Effector memory CD4-positive, alpha-beta T cell (primary cell): ENCODE results near the gene HLX.

Experiments used
- DNase-seq, 3 donors: peaks; one replicate each; pipeline ENCODE4 v3.0.0-alpha.2; 2020
- H3K27ac ChIP-seq: 2 replicates; pipeline ENCODE4 v1.7.0; 2013; ENCODE audit warnings: mild to moderate bottlenecking, low read length, moderate library complexity; ENCODE audit not compliant: insufficient read depth, poor library complexity, severe bottlenecking
- H3K27me3 ChIP-seq: replicated peaks from 2 replicates; pipeline ENCODE4 v1.7.0; 2013; ENCODE audit warnings: mild to moderate bottlenecking, low read length; ENCODE audit not compliant: insufficient read depth, control insufficient read depth, poor library complexity, severe bottlenecking
- H3K36me3 ChIP-seq: 2 replicates; pipeline ENCODE4 v1.7.0; 2013; ENCODE audit warnings: mild to moderate bottlenecking, low read length, moderate library complexity; ENCODE audit not compliant: control insufficient read depth, insufficient read depth
- H3K4me1 ChIP-seq: 2 replicates; pipeline ENCODE4 v1.7.0; 2013; ENCODE audit warnings: low read length, mild to moderate bottlenecking; ENCODE audit not compliant: control insufficient read depth, insufficient read depth, poor library complexity, severe bottlenecking
- H3K4me3 ChIP-seq: 2 replicates; pipeline ENCODE4 v1.7.0; 2013; ENCODE audit warnings: low read length, low read depth, mild to moderate bottlenecking; ENCODE audit not compliant: insufficient read depth, poor library complexity, severe bottlenecking
- H3K9me3 ChIP-seq: 2 replicates; pipeline ENCODE4 v1.7.0; 2013; ENCODE audit warnings: mild to moderate bottlenecking, low read length, moderate library complexity; ENCODE audit not compliant: control insufficient read depth

Gene HLX

DNA sequence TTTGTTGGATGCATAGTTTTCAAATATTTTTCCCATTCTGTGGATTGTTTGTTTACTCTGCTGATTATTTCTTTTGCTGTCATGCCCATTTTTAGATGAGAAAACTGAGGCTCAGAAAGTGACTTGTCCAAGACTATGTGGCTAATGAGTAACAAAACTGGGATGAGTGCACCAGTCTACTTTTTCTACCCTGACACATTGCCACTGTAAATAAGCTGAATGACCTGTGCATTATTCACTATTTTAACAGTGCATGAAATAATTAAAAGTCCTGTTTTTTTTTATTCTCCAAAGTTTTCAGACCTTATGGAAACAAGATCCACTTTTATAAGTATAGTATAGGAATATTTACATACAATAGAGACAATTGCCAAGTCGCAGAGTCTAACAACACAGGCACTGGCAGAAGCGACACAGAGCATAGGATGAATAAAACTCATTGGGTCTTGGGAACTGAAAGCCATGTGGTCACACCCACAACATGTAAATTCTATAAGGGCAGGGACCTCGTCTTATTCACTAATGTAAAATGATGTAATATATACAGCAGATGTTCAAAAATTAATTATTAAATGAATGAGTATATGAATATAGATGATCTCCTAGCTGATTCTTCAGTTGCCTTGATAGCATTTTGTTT, 45.2 kb downstream of the HLX start:
- no peak for DNase-seq
- H3K36me3 ChIP-seq: no peaks in the 10 kb centered on the region
- H3K27ac ChIP-seq: no peak overlapping the region
- H3K4me3 ChIP-seq: no peak overlapping the region
- no peaks in the 10 kb centered on the region for H3K27me3 ChIP-seq
- H3K4me1 ChIP-seq: no peaks in the 10 kb centered on the region
- H3K9me3 ChIP-seq: no peaks in the 10 kb centered on the region

DNA sequence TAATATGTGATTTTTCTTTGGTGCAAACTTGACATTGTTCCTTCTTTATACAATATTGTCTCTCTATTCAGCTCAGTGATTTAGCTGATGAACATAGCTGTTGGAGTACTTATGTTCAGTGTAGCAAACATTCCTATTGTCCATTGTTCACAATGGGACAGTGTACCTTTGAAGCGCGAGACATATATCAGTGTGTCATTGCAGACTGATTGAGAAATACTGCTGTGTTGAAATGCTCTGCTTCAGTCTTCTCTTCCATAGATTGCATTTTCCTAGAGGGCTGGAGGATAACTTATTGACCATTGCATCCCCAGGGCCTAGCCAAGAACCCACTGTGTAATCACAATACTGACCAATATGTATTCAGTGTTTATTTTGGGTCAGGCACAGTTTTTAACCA, 46.5 kb downstream of the HLX start:
- DNase-seq: no peak
- H3K4me1 ChIP-seq: no peaks in the 10 kb centered on the region
- no peak overlapping the region for H3K27ac ChIP-seq
- no peaks in the 10 kb centered on the region for H3K27me3 ChIP-seq
- no peaks in the 10 kb centered on the region for H3K9me3 ChIP-seq
- H3K4me3 ChIP-seq: no peak overlapping the region
- no peaks in the 10 kb centered on the region for H3K36me3 ChIP-seq

DNA sequence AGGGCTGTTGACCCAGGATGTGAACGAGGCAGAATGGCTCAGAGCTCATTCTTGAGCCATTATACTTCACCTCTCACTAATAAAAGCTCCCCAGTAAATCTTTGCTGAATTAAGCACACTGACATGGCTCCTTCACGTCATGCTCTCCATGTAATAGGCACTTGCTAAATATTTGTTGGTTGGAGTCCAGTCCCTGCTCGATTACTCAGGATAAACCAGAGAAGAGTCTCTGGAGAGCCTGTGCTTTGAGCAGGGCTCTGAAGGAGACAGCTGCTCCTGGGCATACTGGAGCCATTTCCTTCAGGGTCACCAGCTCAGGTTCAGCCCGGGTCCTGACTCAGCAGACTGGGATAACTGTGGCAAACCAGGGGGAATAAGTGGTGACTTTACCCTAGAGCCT, 46.9 kb downstream of the HLX start:
- H3K27ac ChIP-seq: no peak overlapping the region
- H3K27me3 ChIP-seq: no peaks in the 10 kb centered on the region
- DNase-seq: no peak
- no peaks in the 10 kb centered on the region for H3K36me3 ChIP-seq
- H3K4me3 ChIP-seq: no peak overlapping the region
- H3K9me3 ChIP-seq: no peaks in the 10 kb centered on the region
- no peaks in the 10 kb centered on the region for H3K4me1 ChIP-seq

DNA sequence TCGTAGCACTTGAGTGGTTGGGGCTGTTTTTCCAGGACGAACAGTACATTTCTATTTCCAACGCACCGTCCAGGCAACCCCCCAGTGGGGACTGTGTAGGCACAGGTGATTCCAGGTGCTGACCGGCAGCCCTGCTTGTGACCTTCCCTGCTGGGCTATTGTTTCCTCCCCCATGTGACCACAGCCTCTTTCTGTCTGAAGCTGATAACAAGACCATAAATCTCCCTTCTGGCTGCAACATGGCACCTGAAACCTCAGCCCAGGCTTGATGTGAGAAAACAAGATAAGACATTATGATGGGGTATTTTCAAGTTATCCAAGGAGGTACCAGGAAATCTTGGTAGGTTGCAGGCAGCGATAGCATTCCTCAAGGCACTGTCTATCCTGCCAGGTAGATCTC, 48.2 kb downstream of the HLX start:
- H3K27me3 ChIP-seq: no peaks in the 10 kb centered on the region
- H3K27ac ChIP-seq: no peak overlapping the region
- H3K9me3 ChIP-seq: no peaks in the 10 kb centered on the region
- H3K4me3 ChIP-seq: no peak overlapping the region
- H3K36me3 ChIP-seq: no peaks in the 10 kb centered on the region
- no peak for DNase-seq
- no peaks in the 10 kb centered on the region for H3K4me1 ChIP-seq

DNA sequence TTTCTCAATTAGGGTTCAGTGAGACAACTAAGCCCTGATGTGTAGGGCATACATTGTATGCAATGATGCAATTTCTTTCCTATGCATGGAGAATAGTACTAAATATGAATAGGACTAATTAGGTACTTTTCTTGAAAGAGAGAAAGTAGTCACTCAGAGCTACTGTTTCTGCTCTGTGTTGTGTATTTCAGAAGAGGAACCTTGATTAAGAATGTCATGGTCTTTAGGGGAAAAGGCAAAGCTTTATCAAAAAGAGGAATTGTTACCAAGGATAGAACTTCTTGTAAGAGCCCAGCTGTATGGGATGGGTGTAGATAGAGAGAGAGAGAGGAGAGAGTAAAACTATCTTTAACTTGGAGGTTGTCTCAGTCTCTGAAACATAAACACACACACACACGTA, 49.1 kb downstream of the HLX start:
- Histone ChIP-seq H3K36me3 (no peaks in the 10 kb centered on the region), H3K9me3 (no peaks in the 10 kb centered on the region), H3K27me3 (no peaks in the 10 kb centered on the region)

DNA sequence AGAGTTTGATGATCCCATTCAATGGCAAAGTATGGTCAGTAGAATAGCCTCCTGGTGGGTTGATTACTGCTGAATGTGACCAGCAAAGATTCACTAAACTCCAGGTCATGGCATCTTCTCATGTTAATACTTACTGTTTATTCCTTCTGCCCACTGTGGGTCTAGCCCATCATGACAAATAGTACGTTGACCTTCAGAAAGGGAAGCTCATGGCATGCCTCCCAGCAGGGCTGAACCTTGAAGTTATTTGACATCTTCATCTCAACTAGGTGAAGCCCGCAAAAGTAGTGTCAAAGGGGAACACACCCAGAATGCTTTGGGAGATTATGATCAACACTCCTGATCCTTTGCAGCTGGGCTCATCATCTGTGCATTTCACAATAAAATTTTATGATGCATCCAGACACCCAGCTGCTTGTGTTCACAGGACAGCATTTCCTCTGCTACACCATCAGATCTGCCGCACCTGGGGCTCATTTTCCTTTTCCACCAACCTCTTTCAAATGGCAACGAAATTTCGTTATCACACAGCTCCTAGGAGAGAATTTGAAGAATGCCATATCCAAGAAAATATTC, 49.6 kb downstream of the HLX start:
- Histone ChIP-seq H3K9me3 (no peaks in the 10 kb centered on the region), H3K27me3 (no peaks in the 10 kb centered on the region), H3K4me1 (no peaks in the 10 kb centered on the region), H3K27ac (no peak overlapping the region), H3K4me3 (no peak overlapping the region), H3K36me3 (no peaks in the 10 kb centered on the region)
- DNase-seq: no peak

More for the DNA sequence above, 49.1 kb downstream of the HLX start:
- no peak for DNase-seq
- Histone ChIP-seq H3K4me3 (no peak overlapping the region), H3K27ac (no peak overlapping the region), H3K4me1 (no peaks in the 10 kb centered on the region)

DNA sequence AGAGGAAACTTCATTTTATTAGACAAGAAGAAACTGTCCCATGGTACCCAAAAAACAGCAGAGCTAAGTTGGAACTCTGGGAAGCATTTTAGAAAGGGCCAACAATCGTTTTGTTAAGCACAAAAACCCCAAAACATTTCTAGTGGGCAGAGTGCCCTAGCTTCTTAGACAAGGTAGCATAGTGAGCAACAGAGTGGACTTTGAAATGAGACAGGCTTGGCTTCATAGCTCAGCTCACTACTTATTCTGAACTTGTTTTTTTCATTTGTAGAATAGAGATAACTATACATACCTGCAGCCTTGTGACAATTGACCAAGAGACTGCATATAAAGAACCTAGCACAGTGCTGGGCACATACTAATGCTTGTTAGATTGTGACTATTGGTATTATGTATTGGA, 50.1 kb downstream of the HLX start:
- no peaks in the 10 kb centered on the region for H3K36me3 ChIP-seq
- H3K27me3 ChIP-seq: no peaks in the 10 kb centered on the region
- H3K27ac ChIP-seq: no peak overlapping the region
- no peak for DNase-seq
- no peaks in the 10 kb centered on the region for H3K9me3 ChIP-seq
- H3K4me1 ChIP-seq: no peaks in the 10 kb centered on the region
- H3K4me3 ChIP-seq: no peak overlapping the region
